Rectal smooth muscle tissue (tissue), 1 donor: ENCODE measurements around the gene LPIN1.
A peak's percentile ranks its signal among the peaks of the same experiment; 100 is the strongest.

Experiments
- H3K27ac ChIP-seq: one replicate; pipeline ENCODE4 v1.7.0; 2013; ENCODE audit warnings: low read depth, low read length, inconsistent platforms
- H3K27me3 ChIP-seq: one replicate; pipeline ENCODE4 v1.7.0; 2013; ENCODE audit warnings: low read length; ENCODE audit not compliant: control insufficient read depth, insufficient read depth
- H3K36me3 ChIP-seq: one replicate; pipeline ENCODE4 v1.7.0; 2013; ENCODE audit warnings: low read length; ENCODE audit not compliant: control insufficient read depth, insufficient read depth
- H3K4me1 ChIP-seq: one replicate; pipeline ENCODE4 v1.7.0; 2013; ENCODE audit warnings: low read length; ENCODE audit not compliant: control insufficient read depth, insufficient read depth
- H3K4me3 ChIP-seq: one replicate; pipeline ENCODE4 v1.7.0; 2013; ENCODE audit warnings: low read length
- H3K9ac ChIP-seq: one replicate; pipeline ENCODE4 v1.7.0; 2013; ENCODE audit warnings: low read length

Gene LPIN1

DNA sequence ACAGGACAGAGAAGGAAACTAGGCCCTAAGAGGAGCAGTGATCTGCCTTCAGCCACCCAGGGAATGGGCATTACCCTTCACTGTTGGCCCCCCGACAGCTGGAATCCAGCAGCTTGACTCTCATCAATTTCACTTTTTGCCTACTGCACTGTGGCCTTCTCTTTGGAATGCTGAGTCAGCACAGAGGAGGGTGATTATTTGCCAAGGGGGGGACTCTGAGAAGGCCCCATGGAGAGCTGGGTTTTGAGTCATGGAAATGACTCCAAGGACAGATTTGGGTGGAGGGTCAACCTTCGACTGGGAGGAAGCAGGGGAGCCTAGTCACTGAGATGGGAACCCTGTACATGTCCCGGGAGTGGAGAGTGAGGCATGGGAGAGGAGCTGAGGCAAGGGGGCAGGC lies 38.3 kb upstream of the LPIN1 start:
- Histone ChIP-seq H3K27ac (no peak overlapping the region), H3K4me3 (no peak overlapping the region), H3K4me1 (peaks cover 15% of the 10 kb centered on the region), H3K9ac (no peak overlapping the region), H3K27me3 (no peaks in the 10 kb centered on the region), H3K36me3 (no peaks in the 10 kb centered on the region)

DNA sequence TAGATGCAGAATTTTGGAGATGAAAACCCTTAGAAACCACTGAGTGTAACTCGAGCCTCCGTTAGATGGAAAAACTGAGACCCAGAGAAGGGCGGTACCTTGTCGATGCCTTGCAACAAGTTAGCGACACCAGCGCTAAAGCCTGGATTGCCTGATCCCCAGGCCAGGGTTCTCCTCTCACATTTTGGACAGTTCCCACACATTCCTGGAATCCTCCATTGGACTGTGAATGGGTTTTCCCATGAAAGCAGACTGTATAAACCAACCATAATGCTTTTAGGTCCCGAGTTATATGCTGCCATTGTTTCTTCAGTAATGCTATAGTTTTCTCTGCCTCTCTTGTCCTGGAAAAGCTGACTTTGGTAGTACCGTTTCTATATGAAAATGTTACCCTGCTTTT lies 37.1 kb upstream of the LPIN1 start:
- Histone ChIP-seq H3K4me3 (no peak overlapping the region), H3K27me3 (no peaks in the 10 kb centered on the region), H3K4me1 (peaks cover 15% of the 10 kb centered on the region), H3K36me3 (no peaks in the 10 kb centered on the region), H3K9ac (no peak overlapping the region), H3K27ac (no peak overlapping the region)

DNA sequence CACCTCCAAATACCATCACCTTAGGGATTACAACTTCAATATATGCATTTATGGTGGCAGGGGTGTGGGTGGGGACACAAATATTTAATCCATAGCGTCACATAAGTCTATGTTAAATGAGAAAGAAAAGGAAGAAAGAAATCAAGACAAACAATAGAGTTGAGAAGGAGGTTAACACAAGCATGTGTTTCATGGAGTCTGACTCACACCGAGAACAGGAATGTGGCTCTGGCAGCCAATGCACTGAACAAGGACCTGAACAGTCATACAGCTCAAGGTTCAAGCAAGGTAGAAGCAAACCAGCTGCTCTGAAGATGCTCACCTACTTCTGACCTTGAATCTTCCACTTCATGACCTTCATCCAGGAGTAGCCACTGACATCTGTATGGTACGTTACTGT lies 36.2 kb upstream of the LPIN1 start:
- no peaks in the 10 kb centered on the region for H3K27me3 ChIP-seq
- H3K36me3 ChIP-seq = no peaks in the 10 kb centered on the region
- no peak overlapping the region for H3K9ac ChIP-seq
- no peak overlapping the region for H3K4me3 ChIP-seq
- peaks cover 15% of the 10 kb centered on the region for H3K4me1 ChIP-seq
- peak overlapping the region; percentile 53 for H3K27ac ChIP-seq

DNA sequence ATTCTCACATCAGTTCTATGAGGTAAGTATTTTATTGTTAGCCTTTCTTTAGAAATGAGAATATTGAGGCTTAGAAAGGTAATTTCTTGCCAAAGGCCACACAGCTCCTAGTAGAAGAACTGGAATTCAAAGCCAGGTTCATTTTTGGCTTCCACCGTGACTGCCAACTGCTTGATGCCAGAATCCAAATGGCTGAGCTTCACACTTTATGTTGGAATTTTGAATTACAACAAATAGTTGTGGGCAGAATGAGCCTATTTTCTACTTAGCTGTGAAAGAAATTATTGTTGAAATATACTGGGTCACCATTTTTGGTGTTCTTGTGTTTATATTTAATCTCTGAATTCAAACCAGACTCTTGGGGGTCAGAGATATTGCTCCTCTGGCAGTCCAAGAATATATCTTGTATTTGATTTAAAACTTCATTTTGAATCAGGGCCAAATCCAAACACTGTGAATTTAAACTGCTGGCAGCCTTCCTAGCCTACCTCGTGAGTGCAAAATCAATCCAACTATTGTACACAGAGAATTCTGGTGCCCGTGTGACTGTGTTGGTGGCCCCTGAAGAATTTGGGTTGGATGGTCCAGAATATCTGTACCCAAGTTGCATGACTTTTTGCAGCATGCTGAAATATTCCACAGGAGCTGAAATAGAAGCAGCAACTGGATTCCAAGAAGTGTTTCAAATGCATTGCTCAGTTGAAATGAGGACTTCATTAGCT lies 35.6 kb upstream of the LPIN1 start:
- Histone ChIP-seq H3K27me3 (no peaks in the 10 kb centered on the region), H3K27ac (peak overlapping the region; percentile 53), H3K4me3 (no peak overlapping the region), H3K9ac (no peak overlapping the region), H3K36me3 (no peaks in the 10 kb centered on the region), H3K4me1 (peaks cover 15% of the 10 kb centered on the region)

DNA sequence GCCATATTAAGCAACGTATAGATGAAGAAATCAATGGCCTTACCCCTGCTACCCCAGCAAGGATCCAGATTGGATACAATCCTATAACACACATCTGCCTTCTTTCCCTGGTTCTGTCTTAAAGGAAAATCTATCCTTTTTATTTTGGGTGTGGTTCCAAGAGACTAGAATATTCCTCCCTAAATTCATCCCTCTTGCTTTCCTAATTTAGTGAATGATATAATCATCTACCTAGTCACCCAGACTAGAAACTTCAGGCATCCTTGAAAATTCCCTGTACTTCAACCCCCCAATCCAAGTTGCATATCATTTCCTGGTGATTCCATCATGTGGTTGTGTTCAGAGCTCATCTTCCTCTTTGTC lies 35.1 kb upstream of the LPIN1 start:
- Histone ChIP-seq H3K27ac (no peak overlapping the region), H3K4me1 (peaks cover 15% of the 10 kb centered on the region), H3K27me3 (no peaks in the 10 kb centered on the region), H3K36me3 (no peaks in the 10 kb centered on the region), H3K9ac (no peak overlapping the region), H3K4me3 (no peak overlapping the region)

DNA sequence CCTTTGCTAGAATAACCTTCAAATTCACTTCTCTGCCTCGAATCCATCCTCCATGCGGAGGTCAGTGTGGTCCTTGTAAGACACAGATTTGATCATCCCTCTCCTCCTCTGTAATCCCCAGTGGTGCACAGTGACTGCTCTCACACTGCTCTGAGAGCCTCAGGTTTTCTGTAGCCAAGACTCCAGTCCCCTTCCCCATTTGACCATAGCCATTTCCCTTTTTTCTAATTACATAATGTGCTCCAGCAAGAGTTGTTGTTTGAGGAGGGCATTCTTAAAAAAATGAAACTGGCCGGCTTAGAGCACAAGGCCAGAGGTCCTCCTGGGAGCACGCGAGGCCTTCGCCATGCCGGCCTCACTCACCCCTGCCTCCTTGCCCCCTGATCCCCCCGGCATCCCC lies 34.7 kb upstream of the LPIN1 start:
- Histone ChIP-seq H3K4me1 (peaks cover 15% of the 10 kb centered on the region), H3K4me3 (no peak overlapping the region), H3K9ac (no peak overlapping the region), H3K36me3 (no peaks in the 10 kb centered on the region), H3K27ac (no peak overlapping the region), H3K27me3 (no peaks in the 10 kb centered on the region)

DNA sequence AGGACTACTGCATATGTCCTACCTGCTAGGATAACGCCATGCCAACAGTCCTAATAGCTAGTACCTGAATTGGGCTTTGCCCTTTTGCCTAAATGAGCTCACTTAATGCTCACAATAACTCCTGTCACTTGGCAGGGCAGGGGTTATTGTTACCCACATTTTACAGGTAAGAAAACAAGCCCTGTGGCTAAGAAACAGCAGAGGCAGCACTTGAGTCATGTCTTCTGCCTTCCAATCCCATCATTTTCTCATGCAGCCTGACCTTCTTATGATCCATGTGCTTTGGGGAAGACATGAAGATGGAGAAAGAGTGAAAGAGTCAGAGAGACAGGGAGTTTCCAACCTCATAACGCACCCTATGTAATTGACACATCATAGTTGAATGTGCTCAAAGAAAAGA lies 33.6 kb upstream of the LPIN1 start:
- H3K27ac ChIP-seq = no peak overlapping the region
- no peak overlapping the region for H3K4me3 ChIP-seq
- no peak overlapping the region for H3K9ac ChIP-seq
- no peaks in the 10 kb centered on the region for H3K36me3 ChIP-seq
- peaks cover 15% of the 10 kb centered on the region for H3K4me1 ChIP-seq
- H3K27me3 ChIP-seq = no peaks in the 10 kb centered on the region

DNA sequence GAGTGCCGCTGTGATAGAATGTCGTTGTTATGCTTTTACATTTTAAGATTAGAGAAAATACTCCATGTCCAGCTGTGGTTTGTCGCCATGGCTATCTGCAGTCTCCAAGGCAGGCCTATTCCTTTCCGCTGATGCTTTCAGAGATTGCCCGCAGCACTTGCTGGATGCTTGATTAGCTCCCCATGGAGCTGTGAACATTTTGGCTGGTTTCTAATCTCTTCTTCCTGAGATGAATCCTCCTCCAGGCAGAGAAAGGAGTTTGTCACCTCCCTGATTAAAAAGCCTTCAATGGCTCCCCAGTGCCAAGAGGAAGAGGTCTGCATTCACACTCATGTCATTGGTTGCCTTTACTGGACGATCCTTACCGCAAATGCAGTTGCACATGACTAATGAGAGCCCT lies 32.6 kb upstream of the LPIN1 start:
- Histone ChIP-seq H3K27me3 (no peaks in the 10 kb centered on the region), H3K4me3 (no peak overlapping the region), H3K4me1 (peaks cover 15% of the 10 kb centered on the region), H3K36me3 (no peaks in the 10 kb centered on the region), H3K9ac (no peak overlapping the region), H3K27ac (no peak overlapping the region)

DNA sequence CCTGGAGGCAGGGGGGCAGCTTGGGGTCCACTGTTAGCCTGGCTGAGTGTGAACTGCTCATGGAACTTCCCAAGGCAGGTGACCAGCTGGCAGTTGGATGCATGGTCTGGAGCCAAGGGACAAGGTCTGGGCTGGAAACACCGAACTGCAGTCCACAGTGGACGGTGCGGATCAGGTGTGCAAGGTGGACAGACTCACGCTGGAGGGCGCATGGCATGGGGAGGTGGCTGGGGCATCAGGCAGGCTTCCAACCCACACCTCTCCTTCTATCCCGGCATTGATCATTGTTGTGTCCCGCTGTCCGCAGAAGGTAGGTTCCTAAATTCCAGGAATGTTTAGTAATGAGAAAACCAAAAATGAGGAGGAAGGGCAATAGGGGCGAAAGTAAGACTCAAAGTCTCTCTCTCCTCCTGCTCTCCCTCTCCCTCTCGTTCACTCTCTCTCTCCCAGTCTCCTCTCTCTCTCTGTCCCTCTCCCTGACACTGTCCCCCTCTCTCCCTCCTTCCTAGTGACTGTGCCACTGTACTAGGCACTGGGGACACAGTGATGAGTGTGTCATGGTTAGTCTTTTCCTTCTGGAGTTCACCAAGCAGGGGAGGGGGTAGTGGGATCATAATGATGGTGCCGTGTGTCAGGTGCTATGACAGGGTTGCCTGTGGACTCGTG lies 30.3 kb upstream of the LPIN1 start:
- Histone ChIP-seq H3K9ac (no peak overlapping the region), H3K27ac (no peak overlapping the region), H3K36me3 (no peaks in the 10 kb centered on the region), H3K4me1 (peaks cover under 1% of the 10 kb centered on the region), H3K4me3 (no peak overlapping the region), H3K27me3 (no peaks in the 10 kb centered on the region)

DNA sequence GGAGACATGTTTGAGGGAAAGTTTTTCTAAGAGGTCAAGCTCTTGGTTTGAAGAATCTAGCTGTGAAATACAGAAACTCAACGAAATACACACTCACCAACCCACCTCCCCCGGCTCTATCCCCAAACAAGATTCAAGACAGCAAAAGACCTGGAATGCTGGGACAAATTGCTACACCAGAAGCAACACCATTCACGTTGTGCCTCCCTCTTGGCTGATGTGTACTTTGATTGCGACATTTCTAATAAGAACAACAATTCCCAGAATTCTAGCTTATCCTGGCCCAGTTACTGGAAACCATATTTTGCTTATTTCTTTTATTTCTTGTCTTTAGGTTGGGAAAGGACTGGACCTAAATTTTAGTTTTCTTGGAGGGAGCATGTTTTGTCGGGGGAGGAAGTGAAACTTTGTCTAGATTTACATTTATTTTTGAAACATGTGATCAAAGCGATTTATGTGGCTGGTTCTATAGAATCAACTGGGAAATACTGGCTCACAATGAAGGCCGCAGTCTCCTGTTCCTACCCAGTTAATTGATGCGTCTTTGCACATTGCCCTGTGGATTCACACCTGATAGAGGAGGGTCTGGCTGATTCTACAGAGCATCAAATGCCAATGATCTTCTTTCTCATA lies 29.6 kb upstream of the LPIN1 start:
- no peak overlapping the region for H3K27ac ChIP-seq
- H3K4me1 ChIP-seq = no peaks in the 10 kb centered on the region
- no peaks in the 10 kb centered on the region for H3K27me3 ChIP-seq
- H3K36me3 ChIP-seq = no peaks in the 10 kb centered on the region
- no peak overlapping the region for H3K9ac ChIP-seq
- no peak overlapping the region for H3K4me3 ChIP-seq

DNA sequence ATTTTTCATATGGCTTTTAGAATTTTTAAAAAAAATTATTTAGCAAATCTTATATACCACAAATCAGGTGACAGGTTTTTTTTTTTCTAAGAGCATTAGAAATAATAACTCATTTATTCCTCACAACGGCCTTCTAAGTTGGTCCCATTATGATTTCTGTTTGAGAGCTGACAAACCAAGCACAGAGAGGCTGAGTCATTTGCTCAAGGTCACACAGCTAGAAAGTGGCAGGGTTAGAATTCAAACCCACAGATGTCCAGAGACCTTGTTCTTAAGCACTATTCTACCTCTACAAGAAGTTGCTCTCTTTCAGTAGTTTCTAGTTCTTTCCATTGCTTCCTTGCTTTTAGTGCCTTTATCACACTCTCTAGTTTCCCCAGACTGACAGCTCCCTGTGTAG lies 28.8 kb upstream of the LPIN1 start:
- no peak overlapping the region for H3K9ac ChIP-seq
- H3K4me3 ChIP-seq = no peak overlapping the region
- H3K27ac ChIP-seq = no peak overlapping the region
- H3K36me3 ChIP-seq = no peaks in the 10 kb centered on the region
- no peaks in the 10 kb centered on the region for H3K27me3 ChIP-seq
- no peaks in the 10 kb centered on the region for H3K4me1 ChIP-seq

DNA sequence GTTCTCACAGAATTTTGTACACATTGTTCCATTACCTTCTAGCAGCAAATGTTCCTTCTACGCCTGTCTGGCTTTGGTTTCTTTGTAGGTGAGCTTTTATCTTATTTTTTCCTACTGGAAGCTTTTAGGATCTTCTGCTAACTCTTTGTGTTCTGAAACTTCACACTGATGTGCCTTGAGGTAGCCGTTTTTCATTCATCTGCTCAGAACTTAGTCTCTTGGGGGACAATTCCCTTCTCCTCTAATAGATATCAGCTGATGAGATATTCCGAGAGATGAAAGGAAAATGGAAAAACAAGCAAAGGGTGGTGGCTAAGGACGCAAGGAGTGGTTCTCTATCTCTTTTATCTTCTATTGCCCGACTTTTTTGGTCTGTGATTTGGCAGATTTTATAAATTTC lies 27.8 kb upstream of the LPIN1 start:
- Histone ChIP-seq H3K9ac (no peak overlapping the region), H3K4me3 (no peak overlapping the region), H3K36me3 (no peaks in the 10 kb centered on the region), H3K4me1 (no peaks in the 10 kb centered on the region), H3K27ac (no peak overlapping the region), H3K27me3 (no peaks in the 10 kb centered on the region)
